Measurements from ENCODE around the gene PSMB10. TPM values are rescaled to one million over a fixed set of nuclear protein-coding genes. Genes with fewer than 3 reads are reported as not detected.

Gene PSMB10
- total RNA-seq, result 11.6 TPM

DNA sequence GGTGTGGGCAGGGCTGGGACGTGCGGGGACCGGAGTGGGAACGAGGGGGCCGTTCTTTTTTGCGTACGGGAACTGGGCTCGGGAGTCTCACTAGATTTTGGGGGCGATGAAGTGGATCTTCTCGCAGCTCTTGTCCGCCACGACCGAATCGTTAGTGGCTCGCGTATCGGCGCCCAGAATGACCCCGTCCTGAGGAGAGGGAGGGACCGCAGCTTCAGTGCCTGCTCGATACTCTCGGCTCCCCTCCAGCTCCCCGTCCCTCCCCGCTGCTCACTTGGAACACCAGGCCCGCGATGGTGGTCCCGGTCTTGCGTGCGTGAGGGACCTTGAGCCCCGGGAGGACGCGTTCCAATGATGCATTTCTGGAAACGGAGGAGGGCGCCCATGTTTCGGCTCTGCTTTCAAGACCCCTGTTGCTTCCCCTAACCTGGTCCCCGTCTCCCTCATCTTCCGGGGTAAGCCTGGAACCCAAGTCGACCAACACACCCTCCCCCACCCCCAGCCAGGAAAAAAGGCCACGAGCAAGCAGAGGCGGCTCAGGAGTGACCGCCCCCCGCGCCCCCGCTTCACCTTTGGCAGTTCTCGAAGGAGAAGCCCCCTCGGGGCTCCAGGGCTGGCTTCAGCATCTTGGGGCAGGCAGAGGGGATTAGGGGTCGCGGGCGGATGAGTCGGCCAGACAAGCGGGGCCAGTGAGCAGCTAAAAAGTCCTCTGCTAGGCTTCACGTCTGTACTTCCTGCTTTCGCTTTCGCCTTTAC, at the start of gene PSMB10:
Gene PSMB10 (minus strand): TSS at position 727 of the 756 bp plus-strand sequence. CDS start 101 bp downstream, at position 626.

GRCh38 chr16:67979955-67980678, 43.5 kb upstream of the PSMB10 start, which contains the start of gene DPEP3:
Gene DPEP3, minus strand, starts transcription at chr16:67980499. Its CDS starts 119 bp downstream, at chr16:67980380.

DNA sequence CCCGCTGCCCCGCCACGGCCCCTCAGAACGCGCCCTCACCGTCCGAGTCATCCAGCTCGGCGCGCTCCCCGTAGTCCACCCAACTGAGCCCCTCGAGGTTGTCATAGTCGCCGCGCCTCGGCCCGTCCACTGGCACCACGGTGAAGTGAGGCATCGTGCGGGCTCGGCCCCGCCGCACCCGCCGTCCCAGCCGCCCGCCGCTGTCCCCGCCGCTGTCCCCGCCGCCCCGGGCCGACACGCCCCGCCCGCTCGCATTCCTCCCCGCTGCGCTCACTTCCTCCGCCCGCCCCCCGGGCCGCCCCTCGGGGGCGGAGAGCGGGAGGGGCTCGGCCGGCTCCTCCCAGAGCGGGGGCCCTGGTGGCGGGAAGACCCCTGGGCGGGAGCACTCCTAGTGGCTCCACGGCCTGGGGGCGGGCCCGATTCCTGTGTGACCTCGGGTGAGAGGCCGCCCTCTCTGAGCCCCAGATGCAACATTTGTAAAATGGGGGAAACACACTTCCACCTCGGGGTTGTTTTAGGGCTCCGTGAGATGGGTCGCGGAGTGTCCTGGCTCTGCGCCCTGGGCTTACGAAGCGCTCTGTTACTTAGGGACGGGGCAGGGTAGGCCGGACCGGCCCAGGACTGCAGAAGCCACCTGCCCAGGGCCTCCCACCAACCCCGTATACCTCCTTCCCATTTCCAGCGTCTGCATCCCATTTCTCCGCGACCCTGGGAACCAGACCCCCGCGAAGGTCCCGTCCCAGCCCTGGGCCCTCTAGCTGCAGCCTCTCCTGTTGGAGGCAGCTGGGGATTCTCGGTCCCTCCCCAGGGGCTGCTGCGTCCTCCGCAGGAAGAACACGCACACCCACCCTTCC, 32.0 kb upstream of the PSMB10 start, which contains the start of gene SLC12A4:
Gene SLC12A4 (minus strand): TSS at position 238 of the 854 bp plus-strand sequence. CDS start 84 bp downstream, at position 154.

GRCh38 chr16:67943619-67944504, 7.2 kb upstream of the PSMB10 start, which contains the start of gene LCAT:
Gene LCAT, minus strand, starts transcription at chr16:67944120. Its CDS starts 19 bp downstream, at chr16:67944101.

GRCh38 chr16:67931712-67932461, 4.8 kb downstream of the PSMB10 start, which contains the start of gene CTRL:
Gene CTRL, minus strand, starts transcription at chr16:67931862. Its CDS starts 10 bp downstream, at chr16:67931852.

GRCh38 chr16:67892899-67893742, 43.5 kb downstream of the PSMB10 start, which contains the start of gene PSKH1:
Gene PSKH1, plus strand, starts transcription at chr16:67893254. Its CDS starts 15,496 bp downstream, at chr16:67908750.

DNA sequence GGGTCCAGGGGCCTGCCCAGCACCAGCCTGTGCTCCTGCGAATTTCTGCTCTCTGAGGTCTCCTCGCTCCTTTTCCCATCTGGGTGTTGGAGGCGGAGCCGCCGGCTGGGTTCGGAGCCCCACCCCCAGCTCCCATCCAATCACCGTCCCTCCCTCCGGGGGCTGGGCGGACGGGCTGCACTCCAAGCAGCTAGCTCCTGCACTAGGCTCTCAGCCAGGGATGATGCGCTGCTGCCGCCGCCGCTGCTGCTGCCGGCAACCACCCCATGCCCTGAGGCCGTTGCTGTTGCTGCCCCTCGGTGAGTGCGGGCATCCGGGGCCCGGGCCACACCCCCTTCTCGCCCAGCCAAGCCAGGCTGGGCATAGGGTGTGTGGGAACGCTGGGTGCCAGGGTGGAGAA, 52.0 kb downstream of the PSMB10 start, which contains the start of gene NRN1L:
Gene NRN1L (plus strand): TSS at position 202 of the 400 bp plus-strand sequence. CDS start 19 bp downstream, at position 221.

Small RNA genes lying within 50 kb of the gene (small RNA-seq; reads per million reads assigned to genes)
- not detected for gene NRN1L (ENCODE audit: low replicate concordance)

Other genes starting within 250 kb of the PSMB10 start
- gene GFOD2, start 217.5 kb downstream of the PSMB10 start, total RNA-seq, result 62.0 TPM
- gene RANBP10, start 130.3 kb downstream of the PSMB10 start, total RNA-seq, result 16.0 TPM
- gene TSNAXIP1, start 130.0 kb downstream of the PSMB10 start, total RNA-seq, result 6.3 TPM
- gene THAP11, start 94.5 kb downstream of the PSMB10 start, total RNA-seq, result 25.7 TPM
- gene NUTF2, start 89.9 kb downstream of the PSMB10 start, total RNA-seq, result 110 TPM
- 49.1 TPM for gene CENPT, start 89.2 kb downstream of the PSMB10 start, total RNA-seq
- gene EDC4, start 63.8 kb downstream of the PSMB10 start, total RNA-seq, result 67.0 TPM
- gene NRN1L, start 52.0 kb downstream of the PSMB10 start, total RNA-seq, result not detected
- gene PSKH1, start 43.6 kb downstream of the PSMB10 start, total RNA-seq, result 21.3 TPM
- gene CTRL, start 5.0 kb downstream of the PSMB10 start, total RNA-seq, result 4.7 TPM
- 1.3 TPM for gene LCAT, start 7.3 kb upstream of the PSMB10 start, total RNA-seq
- 13.5 TPM for gene SLC12A4, start 31.8 kb upstream of the PSMB10 start, total RNA-seq
- gene DPEP3, start 43.6 kb upstream of the PSMB10 start, total RNA-seq, result not detected
- not detected for gene DPEP2, start 62.6 kb upstream of the PSMB10 start, total RNA-seq
- gene DPEP2NB, start 79.1 kb upstream of the PSMB10 start, total RNA-seq, result not detected
- 8.8 TPM for gene DDX28, start 86.4 kb upstream of the PSMB10 start, total RNA-seq
- 15.7 TPM for gene DUS2, start 86.4 kb upstream of the PSMB10 start, total RNA-seq
- 26.6 TPM for gene NFATC3, start 148.5 kb upstream of the PSMB10 start, total RNA-seq

Data from parietal lobe (tissue), 2 donors.